Activated naive CD4-positive, alpha-beta T cell treated with anti-CD3 and anti-CD28 coated beads for 36 hours (primary cell): Measurements from ENCODE around the gene ATL2. TPM values are rescaled to one million over a fixed set of nuclear protein-coding genes. Genes with fewer than 3 reads are reported as not detected.

ENCODE experiments used
- CTCF ChIA-PET: fragments of 350-600 bp; sonication (Branson Sonifier 250); formaldehyde crosslinking; loops from one replicate; lab custom pipeline; 2021; ENCODE audit warnings: antibody characterized with exemption; lab: Charles Lee
- DNase-seq: peaks from one replicate; pipeline ENCODE4 v3.0.0-alpha.2; 2020
- H3K27ac Mint-ChIP-seq: one replicate; pipeline ENCODE4 v1.8.0; 2021; ENCODE audit warnings: mild to moderate bottlenecking, mixed read lengths
- H3K27me3 Mint-ChIP-seq: one replicate; pipeline ENCODE4 v1.8.0; 2021; ENCODE audit warnings: low read depth, mixed read lengths
- H3K36me3 Mint-ChIP-seq: one replicate; pipeline ENCODE4 v1.8.0; 2021; ENCODE audit warnings: low read depth, mixed read lengths
- H3K4me1 Mint-ChIP-seq: one replicate; pipeline ENCODE4 v1.8.0; 2021; ENCODE audit warnings: low read depth, mixed read lengths
- H3K4me3 Mint-ChIP-seq: one replicate; pipeline ENCODE4 v1.8.0; 2021; ENCODE audit warnings: mild to moderate bottlenecking, moderate library complexity, mixed read lengths
- H3K9me3 Mint-ChIP-seq: one replicate; pipeline ENCODE4 v1.8.0; 2021; ENCODE audit warnings: mixed read lengths
- intact Hi-C: fragments of 100-400 bp; cut with micrococcal nuclease; formaldehyde crosslinking; loops from one replicate; pipeline ENCODE4 v1.15.1; 2023
- total RNA-seq, 2 experiments: library from RNA; stranded (reverse); gene quantifications; one replicate each; pipeline ENCODE4 v1.2.3, GENCODE V29; 2021

The ATL2 gene
- total RNA-seq, 2 experiments from 2014 or later = 54.6 to 55.9 TPM

- DNase-seq = no peak
- no peak overlapping the region for H3K4me3 Mint-ChIP-seq
- no peaks in the 10 kb centered on the region for H3K27me3 Mint-ChIP-seq
- no peak overlapping the region for H3K27ac Mint-ChIP-seq
- no peaks in the 10 kb centered on the region for H3K4me1 Mint-ChIP-seq
- H3K9me3 Mint-ChIP-seq = no peaks in the 10 kb centered on the region
- intact Hi-C loops = no loop called here
- CTCF ChIA-PET = no interaction called here
- H3K36me3 Mint-ChIP-seq = no peaks in the 10 kb centered on the region
Observed at GRCh38 chr2:38248707-38249106, 128.4 kb downstream of the ATL2 start.

- no peak for DNase-seq
- intact Hi-C loops = no loop called here
- no peaks in the 10 kb centered on the region for H3K36me3 Mint-ChIP-seq
- H3K4me3 Mint-ChIP-seq = no peak overlapping the region
- H3K27ac Mint-ChIP-seq = no peak overlapping the region
- H3K4me1 Mint-ChIP-seq = no peaks in the 10 kb centered on the region
- H3K9me3 Mint-ChIP-seq = no peaks in the 10 kb centered on the region
- no peaks in the 10 kb centered on the region for H3K27me3 Mint-ChIP-seq
- CTCF ChIA-PET = interaction anchor here (1.2 kb wide), 1 partner anchor 260 kb away, joined by 3 read pairs; no protein-coding TSS in a partner anchor
Observed at GRCh38 chr2:38248255-38248654, 128.8 kb downstream of the ATL2 start.

DNA sequence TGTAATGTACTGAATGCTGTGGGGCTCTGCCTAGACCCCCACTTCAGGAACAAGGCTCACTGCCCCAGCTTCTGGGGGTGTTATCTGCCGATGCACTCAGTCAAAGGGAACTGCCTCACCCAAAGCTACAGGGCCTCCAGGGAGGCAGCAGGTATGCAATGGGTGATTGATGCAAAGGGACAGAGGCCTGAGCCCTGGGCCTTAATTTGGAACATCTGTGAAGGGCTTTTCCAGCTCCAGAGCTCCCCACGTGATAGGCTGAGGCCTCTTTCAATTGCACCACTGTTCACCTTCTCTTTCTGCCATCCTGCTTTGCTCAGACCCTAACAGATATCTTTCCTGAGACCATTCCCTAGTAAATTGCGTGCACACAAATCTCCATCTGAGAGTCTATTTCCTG is 131.0 kb downstream of the ATL2 start:
- no peaks in the 10 kb centered on the region for H3K4me1 Mint-ChIP-seq

GRCh38 chr2:38245114-38245641 is 131.9 kb downstream of the ATL2 start:
- Mint-ChIP-seq H3K4me1 (no peaks in the 10 kb centered on the region), H3K36me3 (no peaks in the 10 kb centered on the region), H3K27me3 (no peaks in the 10 kb centered on the region), H3K27ac (no peak overlapping the region), H3K9me3 (no peaks in the 10 kb centered on the region), H3K4me3 (no peak overlapping the region)
- CTCF ChIA-PET = interaction anchor here (1.5 kb wide), 1 partner anchor 263 kb away, joined by 4 read pairs; no protein-coding TSS in a partner anchor
- intact Hi-C loops = no loop called here
- no peak for DNase-seq

More for the DNA sequence above, 131.0 kb downstream of the ATL2 start:
- intact Hi-C loops = no loop called here
- no peak overlapping the region for H3K4me3 Mint-ChIP-seq
- no peak for DNase-seq
- no peaks in the 10 kb centered on the region for H3K36me3 Mint-ChIP-seq
- CTCF ChIA-PET = interaction anchor here (1.5 kb wide), 1 partner anchor 262 kb away, joined by 4 read pairs; no protein-coding TSS in a partner anchor
- H3K27ac Mint-ChIP-seq = no peak overlapping the region
- H3K27me3 Mint-ChIP-seq = no peaks in the 10 kb centered on the region
- H3K9me3 Mint-ChIP-seq = no peaks in the 10 kb centered on the region

DNA sequence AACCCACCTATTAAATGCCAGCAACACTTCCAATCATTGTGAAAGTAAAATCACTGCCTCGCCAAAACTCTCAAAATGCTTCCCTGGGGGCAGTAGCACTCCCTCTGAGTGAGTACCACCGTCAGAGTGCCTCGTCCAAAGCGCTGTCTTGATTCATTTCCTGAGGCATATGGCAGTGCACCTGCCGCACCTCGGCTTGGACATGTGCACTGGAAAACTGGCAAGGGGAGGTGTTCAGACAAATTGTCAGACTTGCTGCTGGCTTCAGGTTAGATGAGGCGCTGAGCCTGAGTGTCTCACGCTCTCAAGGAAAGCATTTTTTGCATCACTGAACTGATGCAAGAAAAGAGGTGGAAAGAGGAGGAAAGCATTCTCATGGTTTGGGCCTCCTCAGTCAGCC is 132.8 kb downstream of the ATL2 start:
- CTCF ChIA-PET = no interaction called here
- Mint-ChIP-seq H3K27me3 (no peaks in the 10 kb centered on the region), H3K9me3 (no peaks in the 10 kb centered on the region), H3K36me3 (no peaks in the 10 kb centered on the region), H3K4me3 (no peak overlapping the region), H3K4me1 (no peaks in the 10 kb centered on the region), H3K27ac (no peak overlapping the region)
- intact Hi-C loops = no loop called here
- no peak for DNase-seq

Other genes with a start within 250 kb of the ATL2 start
- gene HNRNPLL, start 225.7 kb upstream of the ATL2 start, total RNA-seq = 10 to 100 TPM; 54.4 to 57.3 TPM